ENCODE measurements around the gene FAM240A. TPM values are rescaled to one million over a fixed set of nuclear protein-coding genes. Genes with fewer than 3 reads are reported as not detected.

FAM240A gene
- total RNA-seq, 1 experiment from 2014 or later = not detected

GRCh38 chr3:46660003-46660402 is 47.7 kb downstream of the FAM240A start:
- Histone ChIP-seq H3K36me3 (replicated peaks; ENCODE audit: control insufficient read depth, insufficient read depth, low read length) (no peaks in the 10 kb centered on the region), H3K4me3 (ENCODE audit: insufficient read depth, low read depth, low read length) (no peak overlapping the region), H3K27me3 (ENCODE audit: control insufficient read depth, insufficient read depth, low read length) (no peaks in the 10 kb centered on the region)
- DNase-seq = no peak

- no peaks in the 10 kb centered on the region for H3K27me3 ChIP-seq (ENCODE audit: control insufficient read depth, insufficient read depth, low read length)
- H3K36me3 ChIP-seq (replicated peaks; ENCODE audit: control insufficient read depth, insufficient read depth, low read length) = no peaks in the 10 kb centered on the region
- no peak overlapping the region for H3K4me3 ChIP-seq (ENCODE audit: insufficient read depth, low read depth, low read length)
- peak; percentile 44 for DNase-seq
Observed at GRCh38 chr3:46660543-46661523, 48.5 kb downstream of the FAM240A start.

GRCh38 chr3:46661776-46662766 is 49.7 kb downstream of the FAM240A start:
- DNase-seq = peak; percentile 84
- Histone ChIP-seq H3K36me3 (replicated peaks; ENCODE audit: control insufficient read depth, insufficient read depth, low read length) (no peaks in the 10 kb centered on the region), H3K27me3 (ENCODE audit: control insufficient read depth, insufficient read depth, low read length) (no peaks in the 10 kb centered on the region), H3K4me3 (ENCODE audit: insufficient read depth, low read depth, low read length) (no peak overlapping the region)

- Histone ChIP-seq H3K27me3 (ENCODE audit: control insufficient read depth, insufficient read depth, low read length) (no peaks in the 10 kb centered on the region), H3K36me3 (replicated peaks; ENCODE audit: control insufficient read depth, insufficient read depth, low read length) (no peaks in the 10 kb centered on the region), H3K4me3 (ENCODE audit: insufficient read depth, low read depth, low read length) (no peak overlapping the region)
- DNase-seq = peak; percentile 30
Observed at GRCh38 chr3:46662771-46663551, 50.6 kb downstream of the FAM240A start.

GRCh38 chr3:46663591-46664135 is 51.3 kb downstream of the FAM240A start:
- Histone ChIP-seq H3K4me3 (ENCODE audit: insufficient read depth, low read depth, low read length) (no peak overlapping the region), H3K27me3 (ENCODE audit: control insufficient read depth, insufficient read depth, low read length) (no peaks in the 10 kb centered on the region), H3K36me3 (replicated peaks; ENCODE audit: control insufficient read depth, insufficient read depth, low read length) (no peaks in the 10 kb centered on the region)
- peak; percentile 75 for DNase-seq

GRCh38 chr3:46664188-46664970 is 52.1 kb downstream of the FAM240A start:
- peak; percentile 14 for DNase-seq
- no peaks in the 10 kb centered on the region for H3K36me3 ChIP-seq (replicated peaks; ENCODE audit: control insufficient read depth, insufficient read depth, low read length)
- H3K4me3 ChIP-seq (ENCODE audit: insufficient read depth, low read depth, low read length) = no peak overlapping the region
- H3K27me3 ChIP-seq (ENCODE audit: control insufficient read depth, insufficient read depth, low read length) = no peaks in the 10 kb centered on the region

GRCh38 chr3:46664971-46665762 is 52.8 kb downstream of the FAM240A start:
- DNase-seq = peak; percentile 27
- no peaks in the 10 kb centered on the region for H3K27me3 ChIP-seq (ENCODE audit: control insufficient read depth, insufficient read depth, low read length)
- H3K36me3 ChIP-seq (replicated peaks; ENCODE audit: control insufficient read depth, insufficient read depth, low read length) = no peaks in the 10 kb centered on the region
- H3K4me3 ChIP-seq (ENCODE audit: insufficient read depth, low read depth, low read length) = no peak overlapping the region

GRCh38 chr3:46665763-46666452 is 53.6 kb downstream of the FAM240A start:
- no peaks in the 10 kb centered on the region for H3K36me3 ChIP-seq (replicated peaks; ENCODE audit: control insufficient read depth, insufficient read depth, low read length)
- H3K4me3 ChIP-seq (ENCODE audit: insufficient read depth, low read depth, low read length) = no peak overlapping the region
- peak; percentile 15 for DNase-seq
- H3K27me3 ChIP-seq (ENCODE audit: control insufficient read depth, insufficient read depth, low read length) = no peaks in the 10 kb centered on the region

GRCh38 chr3:46666453-46666845 is 54.1 kb downstream of the FAM240A start:
- no peaks in the 10 kb centered on the region for H3K36me3 ChIP-seq (replicated peaks; ENCODE audit: control insufficient read depth, insufficient read depth, low read length)
- DNase-seq = peak; percentile 22
- no peak overlapping the region for H3K4me3 ChIP-seq (ENCODE audit: insufficient read depth, low read depth, low read length)
- no peaks in the 10 kb centered on the region for H3K27me3 ChIP-seq (ENCODE audit: control insufficient read depth, insufficient read depth, low read length)

GRCh38 chr3:46667061-46667621 is 54.8 kb downstream of the FAM240A start:
- no peak overlapping the region for H3K4me3 ChIP-seq (ENCODE audit: insufficient read depth, low read depth, low read length)
- no peaks in the 10 kb centered on the region for H3K36me3 ChIP-seq (replicated peaks; ENCODE audit: control insufficient read depth, insufficient read depth, low read length)
- no peaks in the 10 kb centered on the region for H3K27me3 ChIP-seq (ENCODE audit: control insufficient read depth, insufficient read depth, low read length)
- peak; percentile 46 for DNase-seq

GRCh38 chr3:46667657-46668056 is 55.3 kb downstream of the FAM240A start:
- H3K36me3 ChIP-seq (replicated peaks; ENCODE audit: control insufficient read depth, insufficient read depth, low read length) = no peaks in the 10 kb centered on the region
- DNase-seq = peak; percentile 25
- H3K4me3 ChIP-seq (ENCODE audit: insufficient read depth, low read depth, low read length) = no peak overlapping the region
- no peaks in the 10 kb centered on the region for H3K27me3 ChIP-seq (ENCODE audit: control insufficient read depth, insufficient read depth, low read length)

GRCh38 chr3:46668116-46668515 is 55.8 kb downstream of the FAM240A start:
- H3K4me3 ChIP-seq (ENCODE audit: insufficient read depth, low read depth, low read length) = no peak overlapping the region
- peak; percentile 37 for DNase-seq
- H3K27me3 ChIP-seq (ENCODE audit: control insufficient read depth, insufficient read depth, low read length) = no peaks in the 10 kb centered on the region
- H3K36me3 ChIP-seq (replicated peaks; ENCODE audit: control insufficient read depth, insufficient read depth, low read length) = no peaks in the 10 kb centered on the region

Data from H7 (cell line).